Neural crest cell (in vitro differentiated cells): Measurements from ENCODE around the gene SEMA6A. TPM values are rescaled to one million over a fixed set of nuclear protein-coding genes. Genes with fewer than 3 reads are reported as not detected.

Experiments used
- DNase-seq: peaks from one replicate; pipeline ENCODE4 v3.0.0; 2021; ENCODE audit warnings: low read depth, mixed read lengths, low spot score
- H3K27ac Mint-ChIP-seq: one replicate; pipeline ENCODE4 v1.8.0; 2021; ENCODE audit warnings: mild to moderate bottlenecking, mixed read lengths; ENCODE audit not compliant: unreplicated experiment
- H3K27me3 Mint-ChIP-seq: 2 replicates; pipeline ENCODE4 v1.8.0; 2021; ENCODE audit warnings: low read depth, mild to moderate bottlenecking, mixed read lengths
- H3K36me3 Mint-ChIP-seq: 2 replicates; pipeline ENCODE4 v1.8.0; 2021; ENCODE audit warnings: low read depth, mild to moderate bottlenecking, mixed read lengths
- H3K4me1 Mint-ChIP-seq: 2 replicates; pipeline ENCODE4 v1.8.0; 2021; ENCODE audit warnings: mixed read lengths
- H3K4me3 Mint-ChIP-seq: one replicate; pipeline ENCODE4 v1.8.0; 2021; ENCODE audit warnings: mild to moderate bottlenecking, mixed read lengths
- H3K9me3 Mint-ChIP-seq: 2 replicates; pipeline ENCODE4 v1.8.0; 2021; ENCODE audit warnings: mixed read lengths
- total RNA-seq: library from RNA; stranded (reverse); gene quantifications from 2 replicates; pipeline ENCODE4 v1.2.1, GENCODE V29; 2021
- TF ChIP-seq, protein P1 (sequence below): fragments of 200-600 bp; sonication (generic); conservative IDR thresholded peaks from 2 replicates; pipeline ENCODE4 v1.5.0; 2021; ENCODE audit warnings: antibody characterized with exemption, mild to moderate bottlenecking

Gene SEMA6A
- total RNA-seq, 1 donor from 2014 or later = 30.0 TPM

DNA sequence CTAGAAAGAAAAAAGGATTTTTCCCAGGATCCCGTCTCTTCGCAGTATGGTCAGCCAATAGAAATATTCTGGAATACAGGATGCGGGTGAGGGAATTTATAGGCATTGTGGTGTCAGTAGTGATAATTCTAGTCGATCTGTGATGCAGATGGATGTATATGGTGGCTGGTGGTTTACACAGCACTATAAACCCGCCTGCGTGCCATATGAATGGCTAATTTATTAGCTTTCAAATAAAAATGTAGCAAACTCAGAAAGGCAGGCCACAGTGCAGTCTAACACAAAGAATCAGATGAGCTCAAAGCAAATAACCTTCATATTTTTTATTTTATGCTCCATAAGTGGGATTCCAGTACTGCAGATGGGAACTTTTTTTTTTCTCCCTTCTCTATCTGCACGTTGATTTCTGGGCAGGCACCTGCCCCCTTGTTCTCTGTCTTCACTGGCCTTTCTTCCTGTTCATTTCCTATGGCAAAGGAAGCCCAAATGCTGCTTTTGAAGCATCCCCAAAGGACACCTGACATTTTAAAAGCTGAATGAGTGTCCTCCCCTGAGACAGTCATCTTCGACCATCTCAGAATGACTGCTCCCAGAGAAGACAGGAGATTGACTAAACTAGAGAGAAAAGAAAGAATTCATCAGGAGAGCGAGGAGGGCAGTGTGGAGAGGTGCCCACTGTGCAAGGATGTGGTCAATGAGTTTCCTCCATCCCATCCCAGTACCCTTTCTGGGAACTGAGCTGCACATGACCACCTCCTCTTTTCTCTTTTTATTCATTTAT is 52.1 kb downstream of the SEMA6A start:
- peaks cover 2% of the 10 kb centered on the region for H3K36me3 Mint-ChIP-seq
- H3K4me1 Mint-ChIP-seq = peaks cover 16% of the 10 kb centered on the region
- no peak overlapping the region for H3K27ac Mint-ChIP-seq
- TF ChIP-seq, protein P1, sequence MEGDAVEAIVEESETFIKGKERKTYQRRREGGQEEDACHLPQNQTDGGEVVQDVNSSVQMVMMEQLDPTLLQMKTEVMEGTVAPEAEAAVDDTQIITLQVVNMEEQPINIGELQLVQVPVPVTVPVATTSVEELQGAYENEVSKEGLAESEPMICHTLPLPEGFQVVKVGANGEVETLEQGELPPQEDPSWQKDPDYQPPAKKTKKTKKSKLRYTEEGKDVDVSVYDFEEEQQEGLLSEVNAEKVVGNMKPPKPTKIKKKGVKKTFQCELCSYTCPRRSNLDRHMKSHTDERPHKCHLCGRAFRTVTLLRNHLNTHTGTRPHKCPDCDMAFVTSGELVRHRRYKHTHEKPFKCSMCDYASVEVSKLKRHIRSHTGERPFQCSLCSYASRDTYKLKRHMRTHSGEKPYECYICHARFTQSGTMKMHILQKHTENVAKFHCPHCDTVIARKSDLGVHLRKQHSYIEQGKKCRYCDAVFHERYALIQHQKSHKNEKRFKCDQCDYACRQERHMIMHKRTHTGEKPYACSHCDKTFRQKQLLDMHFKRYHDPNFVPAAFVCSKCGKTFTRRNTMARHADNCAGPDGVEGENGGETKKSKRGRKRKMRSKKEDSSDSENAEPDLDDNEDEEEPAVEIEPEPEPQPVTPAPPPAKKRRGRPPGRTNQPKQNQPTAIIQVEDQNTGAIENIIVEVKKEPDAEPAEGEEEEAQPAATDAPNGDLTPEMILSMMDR = no peak
- peaks cover 8% of the 10 kb centered on the region for H3K9me3 Mint-ChIP-seq
- no peaks in the 10 kb centered on the region for H3K27me3 Mint-ChIP-seq
- DNase-seq = no peak
- no peak overlapping the region for H3K4me3 Mint-ChIP-seq

DNA sequence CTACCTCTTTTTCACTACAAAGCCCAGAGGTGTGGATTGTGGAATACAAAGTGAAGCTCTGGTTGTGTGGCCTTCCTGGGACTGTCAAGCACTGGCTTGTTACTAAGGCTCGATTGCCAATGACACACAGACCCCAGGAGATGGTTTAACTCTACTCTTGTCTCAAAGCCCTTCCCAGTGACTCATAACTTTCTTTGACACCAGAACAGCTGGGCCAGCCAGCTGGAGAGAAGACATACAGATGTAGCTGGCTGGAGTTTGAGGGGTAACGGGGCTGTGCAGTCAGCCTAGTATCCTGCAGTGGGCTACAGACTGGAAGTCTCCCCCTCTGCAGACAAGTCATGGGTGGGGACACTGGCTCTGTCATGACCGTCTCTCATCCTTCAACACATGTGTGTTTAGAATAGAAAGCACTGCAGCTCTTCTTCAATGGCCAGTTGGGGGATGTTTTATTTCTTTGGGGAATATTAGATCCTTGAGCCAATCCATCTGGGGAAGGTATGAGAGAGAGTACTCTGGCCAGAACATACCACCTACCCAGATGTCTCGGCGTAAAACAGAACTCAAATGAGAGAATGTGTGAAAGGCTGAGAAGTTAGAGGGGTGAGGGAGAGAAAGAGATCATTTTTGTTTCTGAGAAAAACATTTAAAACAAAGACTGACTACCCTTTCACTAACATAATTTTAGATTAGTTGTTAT is 53.3 kb downstream of the SEMA6A start:
- H3K4me1 Mint-ChIP-seq = peaks cover 27% of the 10 kb centered on the region
- TF ChIP-seq, protein P1 = no peak
- H3K36me3 Mint-ChIP-seq = peaks cover 2% of the 10 kb centered on the region
- H3K9me3 Mint-ChIP-seq = peaks cover 8% of the 10 kb centered on the region
- H3K4me3 Mint-ChIP-seq = no peak overlapping the region
- DNase-seq = no peak
- no peaks in the 10 kb centered on the region for H3K27me3 Mint-ChIP-seq
- no peak overlapping the region for H3K27ac Mint-ChIP-seq

DNA sequence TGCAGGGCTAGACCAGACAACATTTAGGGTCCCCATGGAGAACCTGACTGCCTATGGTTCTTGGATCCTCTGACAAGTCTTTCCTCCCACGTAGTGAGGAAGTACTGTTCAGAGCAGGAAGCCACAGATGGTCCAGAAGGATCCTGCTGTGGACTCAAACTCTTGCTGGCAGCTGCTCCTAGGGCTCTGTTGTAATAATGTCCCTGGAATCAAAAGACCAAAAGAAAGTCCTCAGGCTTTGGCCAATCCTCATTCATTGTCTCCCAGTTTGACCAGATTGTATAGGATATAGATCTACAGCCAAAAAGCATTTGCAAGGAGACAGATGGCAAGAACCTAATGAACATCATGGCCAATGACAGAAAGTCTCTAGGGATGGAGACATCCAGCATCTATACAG is 53.9 kb downstream of the SEMA6A start:
- Mint-ChIP-seq H3K36me3 (peaks cover 2% of the 10 kb centered on the region), H3K27me3 (no peaks in the 10 kb centered on the region), H3K4me1 (peaks cover 25% of the 10 kb centered on the region), H3K27ac (no peak overlapping the region), H3K4me3 (no peak overlapping the region), H3K9me3 (peaks cover 8% of the 10 kb centered on the region)
- no peak for DNase-seq
- TF ChIP-seq, protein P1 = no peak

DNA sequence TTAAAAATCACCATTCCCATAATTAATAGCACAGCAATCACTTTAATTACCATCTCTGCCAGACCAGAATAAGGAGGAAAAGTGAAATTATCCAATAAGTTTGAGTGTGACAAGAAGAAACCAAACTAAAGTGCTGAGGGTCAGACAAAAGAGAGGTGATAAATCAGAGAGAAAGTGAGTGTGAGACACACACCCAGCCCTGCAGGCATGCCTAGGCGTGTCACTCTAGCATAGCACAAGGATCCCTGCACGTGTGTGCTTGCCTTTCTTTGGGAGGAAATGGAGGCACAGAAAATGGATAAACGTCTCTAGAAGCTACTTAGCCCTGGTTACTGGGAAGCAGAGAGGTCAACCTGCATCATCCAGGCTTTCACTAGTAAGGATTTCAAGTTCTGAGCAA is 56.2 kb downstream of the SEMA6A start:
- peaks cover 8% of the 10 kb centered on the region for H3K9me3 Mint-ChIP-seq
- peaks cover 32% of the 10 kb centered on the region for H3K4me1 Mint-ChIP-seq
- peaks cover 2% of the 10 kb centered on the region for H3K36me3 Mint-ChIP-seq
- no peak overlapping the region for H3K27ac Mint-ChIP-seq
- TF ChIP-seq, protein P1 = no peak
- H3K4me3 Mint-ChIP-seq = no peak overlapping the region
- H3K27me3 Mint-ChIP-seq = no peaks in the 10 kb centered on the region
- no peak for DNase-seq

- Mint-ChIP-seq H3K4me1 (peaks cover 32% of the 10 kb centered on the region), H3K4me3 (no peak overlapping the region), H3K27me3 (no peaks in the 10 kb centered on the region), H3K9me3 (peaks cover 8% of the 10 kb centered on the region), H3K36me3 (peaks cover 2% of the 10 kb centered on the region), H3K27ac (no peak overlapping the region)
- TF ChIP-seq, protein P1 = no peak
- DNase-seq = no peak
Observed at GRCh38 chr5:116517488-116517887, 57.1 kb downstream of the SEMA6A start.
